Thyroid gland (tissue), 4 donors: Measurements from ENCODE around the gene RASSF8. TPM values are rescaled to one million over a fixed set of nuclear protein-coding genes. Genes with fewer than 3 reads are reported as not detected.

Experiments used
- DNase-seq, 2 donors: peaks; one replicate each; pipeline ENCODE4 v3.0.0-alpha.2; 2019
- H3K27ac ChIP-seq, 3 donors: fragments of 200-600 bp; sonication (generic); 1 replicate in 2 of 3; 2 replicates in 1 of 3; pipeline ENCODE4 v1.5.1; 2016 to 2019; ENCODE audit warnings: mild to moderate bottlenecking in 1 of 3, moderate library complexity in 1 of 3
- H3K27me3 ChIP-seq: fragments of 200-600 bp; sonication (generic); one replicate; pipeline ENCODE4 v1.5.1; 2019
- H3K36me3 ChIP-seq, 2 donors: fragments of 200-600 bp; sonication (generic); one replicate each; pipeline ENCODE4 v1.5.1; 2016 to 2019
- H3K4me1 ChIP-seq, 2 donors: fragments of 200-600 bp; sonication (generic); one replicate each; pipeline ENCODE4 v1.5.1; 2017 to 2019
- H3K4me3 ChIP-seq, 3 donors: fragments of 200-600 bp; sonication (generic); replicated peaks in 1 of 3; 1 replicate in 2 of 3; 2 replicates in 1 of 3; pipeline ENCODE4 v1.5.1; 2016; ENCODE audit warnings: mild to moderate bottlenecking in 1 of 3
- H3K9me3 ChIP-seq: fragments of 200-600 bp; sonication (generic); one replicate; pipeline ENCODE4 v1.5.1; 2017
- CTCF ChIP-seq, 6 experiments: fragments of 200-600 bp in 3 of 6; fragments of 450-650 bp in 3 of 6; sonication (generic) in 3 of 6; IDR thresholded peaks; one replicate each; pipeline ENCODE4 v1.5.1; 2016 to 2019; ENCODE audit warnings: antibody characterized with exemption in 6 of 6, mild to moderate bottlenecking in 2 of 6, inconsistent platforms in 1 of 6, moderate library complexity in 1 of 6
- POLR2A ChIP-seq, 2 donors: fragments of 450-650 bp; IDR thresholded peaks; one replicate each; pipeline ENCODE4 v1.6.1; 2017; ENCODE audit warnings: antibody characterized with exemption in 2 of 2, mild to moderate bottlenecking in 2 of 2, moderate library complexity in 1 of 2
- WGBS, 2 donors: methylation state at CpG; one replicate each; pipeline ENCODE4 v1.1.5; 2017; 5-methylcytosine and 5-hydroxymethylcytosine counted together
- intact Hi-C: fragments of 100-400 bp; cut with DNase I; formaldehyde crosslinking; loops from one replicate; pipeline ENCODE4 v1.15.1; 2023
- total RNA-seq, 4 donors: library from RNA; depleted of rRNA; stranded (reverse); fragments of >200 nt; gene quantifications; one replicate each; pipeline ENCODE4 v1.2.3, GENCODE V29; 2016

RASSF8 gene
- total RNA-seq, 4 donors from 2014 or later, result 20.1 to 69.1 (median 33.5) TPM

GRCh38 chr12:25926536-25926935, 31.9 kb upstream of the RASSF8 start:
- Histone ChIP-seq H3K4me1 (no peaks in the 10 kb centered on the region), H3K27me3 (no peaks in the 10 kb centered on the region), H3K4me3 (no peak overlapping the region), H3K36me3 (no peaks in the 10 kb centered on the region), H3K27ac (no peak overlapping the region), H3K9me3 (no peaks in the 10 kb centered on the region)
- no peak for DNase-seq
- TF ChIP-seq CTCF (IDR thresholded peaks at IDR 0.05), result no peak
- intact Hi-C loops, result no loop called here
- WGBS, 2 donors, result 83 to 85% methylated on average over 5 of the region's 5 CpGs

- no peaks in the 10 kb centered on the region for H3K4me1 ChIP-seq
- intact Hi-C loops, result no loop called here
- H3K9me3 ChIP-seq, result no peaks in the 10 kb centered on the region
- no peaks in the 10 kb centered on the region for H3K36me3 ChIP-seq
- H3K27ac ChIP-seq, result no peak overlapping the region
- TF ChIP-seq CTCF (IDR thresholded peaks at IDR 0.05), result no peak
- no peak for TF ChIP-seq POLR2A (IDR thresholded peaks at IDR 0.05)
- 60 to 70% methylated on average over 1 of the region's 1 CpG for WGBS, 2 donors
- H3K27me3 ChIP-seq, result no peaks in the 10 kb centered on the region
- no peak for DNase-seq
- H3K4me3 ChIP-seq, result no peak overlapping the region
Measured at GRCh38 chr12:25929142-25929541, 29.3 kb upstream of the RASSF8 start.

- H3K4me3 ChIP-seq, result no peak overlapping the region
- H3K27me3 ChIP-seq, result no peaks in the 10 kb centered on the region
- H3K4me1 ChIP-seq, result no peaks in the 10 kb centered on the region
- intact Hi-C loops, result no loop called here
- no peaks in the 10 kb centered on the region for H3K9me3 ChIP-seq
- WGBS, 2 donors, result 91 to 96% methylated on average over 4 of the region's 4 CpGs
- TF ChIP-seq CTCF (IDR thresholded peaks at IDR 0.05) (no peak), POLR2A (IDR thresholded peaks at IDR 0.05) (no peak)
- H3K36me3 ChIP-seq, result no peaks in the 10 kb centered on the region
- H3K27ac ChIP-seq, result no peak overlapping the region
- no peak for DNase-seq
Measured at GRCh38 chr12:25932971-25933370, 25.5 kb upstream of the RASSF8 start.

- no peak overlapping the region for H3K27ac ChIP-seq
- TF ChIP-seq POLR2A (IDR thresholded peaks at IDR 0.05), result no peak
- no peak for TF ChIP-seq CTCF (IDR thresholded peaks at IDR 0.05)
- intact Hi-C loops, result no loop called here
- H3K36me3 ChIP-seq, result no peaks in the 10 kb centered on the region
- H3K4me1 ChIP-seq, result no peaks in the 10 kb centered on the region
- WGBS, 2 donors, result 75 to 77% methylated on average over 4 of the region's 4 CpGs
- H3K9me3 ChIP-seq, result no peaks in the 10 kb centered on the region
- DNase-seq, result no peak
- no peak overlapping the region for H3K4me3 ChIP-seq
- no peaks in the 10 kb centered on the region for H3K27me3 ChIP-seq
Measured at GRCh38 chr12:25934456-25934855, 24.0 kb upstream of the RASSF8 start.

GRCh38 chr12:25935355-25936144, 22.9 kb upstream of the RASSF8 start:
- TF ChIP-seq CTCF (IDR thresholded peaks at IDR 0.05) (no peak), POLR2A (IDR thresholded peaks at IDR 0.05) (no peak)
- Histone ChIP-seq H3K4me3 (no peak overlapping the region), H3K27me3 (no peaks in the 10 kb centered on the region), H3K9me3 (no peaks in the 10 kb centered on the region), H3K4me1 (no peaks in the 10 kb centered on the region), H3K36me3 (no peaks in the 10 kb centered on the region), H3K27ac (no peak overlapping the region)
- 89 to 93% methylated on average over 9 of the region's 9 CpGs for WGBS, 2 donors
- intact Hi-C loops, result no loop called here
- no peak for DNase-seq
